ENCODE data around the gene SEMA5B.

SEMA5B gene

DNA sequence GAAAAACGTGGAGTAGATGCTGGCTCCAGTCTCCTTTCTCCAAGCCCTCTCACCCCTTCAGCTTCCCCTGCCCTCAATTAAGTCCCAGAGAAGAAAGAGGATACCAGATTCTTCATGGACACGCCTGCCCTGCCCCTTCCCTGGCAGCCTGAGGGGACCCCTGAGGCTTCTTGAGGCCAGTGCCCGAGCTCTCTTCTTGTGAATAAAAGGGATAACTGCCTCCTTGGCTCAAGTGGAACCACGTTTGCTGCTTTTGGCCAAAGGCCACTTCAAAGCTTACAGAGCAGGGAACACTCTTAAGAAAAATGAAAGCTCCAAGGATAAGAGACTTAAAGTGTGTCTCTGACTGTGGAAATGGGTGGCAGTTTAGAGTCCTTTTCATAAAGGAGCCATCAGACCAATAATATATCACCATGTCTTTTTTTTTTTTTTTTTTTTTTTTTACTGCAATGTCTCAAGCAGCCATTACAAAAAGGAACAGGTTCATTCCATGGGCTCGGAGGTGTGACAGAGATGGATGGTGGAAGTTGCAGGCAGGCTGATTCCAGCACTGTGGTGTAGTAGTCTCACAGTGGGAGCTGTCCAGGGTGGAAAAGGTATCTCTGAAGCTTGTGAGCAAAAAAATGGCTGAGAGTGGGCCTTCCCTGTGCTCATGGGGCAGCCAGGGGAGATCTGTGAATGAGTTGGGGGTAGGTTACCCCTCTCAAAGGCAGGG lies 108.8 kb downstream of the SEMA5B start:
- no peak overlapping the region for H3K9ac ChIP-seq
- no peak overlapping the region for H3K27ac ChIP-seq
- no peaks in the 10 kb centered on the region for H3K79me2 ChIP-seq (ENCODE audit: insufficient read depth, low read depth)
- no peaks in the 10 kb centered on the region for H4K20me1 ChIP-seq (ENCODE audit: insufficient read depth)
- H3K4me1 ChIP-seq (ENCODE audit: low read depth, poor library complexity, severe bottlenecking): peaks cover 20% of the 10 kb centered on the region
- H2AFZ ChIP-seq (ENCODE audit: low read depth): no peak overlapping the region
- TF ChIP-seq, protein P1, sequence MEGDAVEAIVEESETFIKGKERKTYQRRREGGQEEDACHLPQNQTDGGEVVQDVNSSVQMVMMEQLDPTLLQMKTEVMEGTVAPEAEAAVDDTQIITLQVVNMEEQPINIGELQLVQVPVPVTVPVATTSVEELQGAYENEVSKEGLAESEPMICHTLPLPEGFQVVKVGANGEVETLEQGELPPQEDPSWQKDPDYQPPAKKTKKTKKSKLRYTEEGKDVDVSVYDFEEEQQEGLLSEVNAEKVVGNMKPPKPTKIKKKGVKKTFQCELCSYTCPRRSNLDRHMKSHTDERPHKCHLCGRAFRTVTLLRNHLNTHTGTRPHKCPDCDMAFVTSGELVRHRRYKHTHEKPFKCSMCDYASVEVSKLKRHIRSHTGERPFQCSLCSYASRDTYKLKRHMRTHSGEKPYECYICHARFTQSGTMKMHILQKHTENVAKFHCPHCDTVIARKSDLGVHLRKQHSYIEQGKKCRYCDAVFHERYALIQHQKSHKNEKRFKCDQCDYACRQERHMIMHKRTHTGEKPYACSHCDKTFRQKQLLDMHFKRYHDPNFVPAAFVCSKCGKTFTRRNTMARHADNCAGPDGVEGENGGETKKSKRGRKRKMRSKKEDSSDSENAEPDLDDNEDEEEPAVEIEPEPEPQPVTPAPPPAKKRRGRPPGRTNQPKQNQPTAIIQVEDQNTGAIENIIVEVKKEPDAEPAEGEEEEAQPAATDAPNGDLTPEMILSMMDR (conservative IDR thresholded peaks at IDR 0.05; ENCODE audit: low read depth, low read length): no peak
- no peaks in the 10 kb centered on the region for H3K27me3 ChIP-seq (ENCODE audit: insufficient read depth, low read depth)
- H3K36me3 ChIP-seq (ENCODE audit: insufficient read depth): no peaks in the 10 kb centered on the region
- H3K4me3 ChIP-seq (IDR thresholded peaks at IDR 0.05; ENCODE audit: insufficient read depth, low read depth, low read length): no peak overlapping the region
- H3K4me2 ChIP-seq: no peak overlapping the region

GRCh38 chr3:122917412-122917811 lies 110.2 kb downstream of the SEMA5B start:
- Histone ChIP-seq H3K4me3 (IDR thresholded peaks at IDR 0.05; ENCODE audit: insufficient read depth, low read depth, low read length) (no peak overlapping the region), H2AFZ (ENCODE audit: low read depth) (no peak overlapping the region), H3K27me3 (ENCODE audit: insufficient read depth, low read depth) (no peaks in the 10 kb centered on the region), H3K4me1 (ENCODE audit: low read depth, poor library complexity, severe bottlenecking) (peaks cover 20% of the 10 kb centered on the region), H3K36me3 (ENCODE audit: insufficient read depth) (no peaks in the 10 kb centered on the region), H4K20me1 (ENCODE audit: insufficient read depth) (no peaks in the 10 kb centered on the region), H3K9ac (no peak overlapping the region), H3K4me2 (no peak overlapping the region), H3K79me2 (ENCODE audit: insufficient read depth, low read depth) (no peaks in the 10 kb centered on the region), H3K27ac (no peak overlapping the region)
- TF ChIP-seq, protein P1 (conservative IDR thresholded peaks at IDR 0.05; ENCODE audit: low read depth, low read length): no peak

DNA sequence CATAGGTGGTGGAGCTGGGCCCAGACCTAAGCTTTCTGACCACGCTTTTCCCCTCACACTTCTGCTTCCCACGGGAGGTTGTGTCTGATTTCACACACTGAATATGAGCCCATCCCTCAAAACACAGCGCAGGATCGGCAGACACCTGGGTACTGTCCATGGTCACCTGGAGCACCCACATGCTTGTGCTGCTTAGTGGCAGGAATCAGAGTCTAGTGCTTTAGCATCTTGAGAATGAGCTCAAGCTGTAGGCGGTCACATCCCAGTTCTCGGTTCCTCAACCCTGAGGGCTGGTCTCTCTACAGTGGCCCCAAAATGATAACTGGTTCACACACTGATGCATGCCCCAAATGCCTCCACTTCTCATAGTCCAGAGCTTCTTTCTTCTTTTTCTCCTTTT lies 111.0 kb downstream of the SEMA5B start:
- Histone ChIP-seq H3K4me1 (ENCODE audit: low read depth, poor library complexity, severe bottlenecking) (peaks cover 20% of the 10 kb centered on the region), H3K79me2 (ENCODE audit: insufficient read depth, low read depth) (no peaks in the 10 kb centered on the region), H4K20me1 (ENCODE audit: insufficient read depth) (no peaks in the 10 kb centered on the region), H3K4me3 (IDR thresholded peaks at IDR 0.05; ENCODE audit: insufficient read depth, low read depth, low read length) (no peak overlapping the region), H3K4me2 (no peak overlapping the region), H3K27me3 (ENCODE audit: insufficient read depth, low read depth) (no peaks in the 10 kb centered on the region), H3K9ac (no peak overlapping the region), H2AFZ (ENCODE audit: low read depth) (no peak overlapping the region), H3K27ac (no peak overlapping the region), H3K36me3 (ENCODE audit: insufficient read depth) (no peaks in the 10 kb centered on the region)
- TF ChIP-seq, protein P1 (conservative IDR thresholded peaks at IDR 0.05; ENCODE audit: low read depth, low read length): no peak

GRCh38 chr3:122916084-122916483 lies 111.5 kb downstream of the SEMA5B start:
- Histone ChIP-seq H4K20me1 (ENCODE audit: insufficient read depth) (no peaks in the 10 kb centered on the region), H3K4me2 (no peak overlapping the region), H3K4me1 (ENCODE audit: low read depth, poor library complexity, severe bottlenecking) (peaks cover 20% of the 10 kb centered on the region), H3K36me3 (ENCODE audit: insufficient read depth) (no peaks in the 10 kb centered on the region), H3K4me3 (IDR thresholded peaks at IDR 0.05; ENCODE audit: insufficient read depth, low read depth, low read length) (no peak overlapping the region), H2AFZ (ENCODE audit: low read depth) (peak overlapping the region; percentile 6; the same call in 1 of the 2 replicates), H3K27ac (no peak overlapping the region), H3K79me2 (ENCODE audit: insufficient read depth, low read depth) (no peaks in the 10 kb centered on the region), H3K27me3 (ENCODE audit: insufficient read depth, low read depth) (no peaks in the 10 kb centered on the region), H3K9ac (no peak overlapping the region)
- TF ChIP-seq, protein P1 (conservative IDR thresholded peaks at IDR 0.05; ENCODE audit: low read depth, low read length): no peak

Data from KMS-11 (cell line).